Muscle layer of duodenum (tissue), 2 donors: ENCODE measurements around the gene CPNE5.

Experiments used
- H3K27ac ChIP-seq: one replicate; pipeline ENCODE4 v1.7.0; 2013; ENCODE audit warnings: mild to moderate bottlenecking, low read length
- H3K27me3 ChIP-seq: one replicate; pipeline ENCODE4 v1.7.0; 2013; ENCODE audit warnings: low read depth, mild to moderate bottlenecking, control low read depth, low read length
- H3K36me3 ChIP-seq, 2 donors: one replicate each; pipeline ENCODE4 v1.7.0; 2013; ENCODE audit warnings: low read length in 2 of 2, control low read depth in 1 of 2, mild to moderate bottlenecking in 1 of 2; ENCODE audit not compliant: insufficient read depth in 2 of 2, control insufficient read depth in 1 of 2
- H3K4me1 ChIP-seq, 2 donors: one replicate each; pipeline ENCODE4 v1.7.0; 2013; ENCODE audit warnings: low read length in 2 of 2, mild to moderate bottlenecking in 2 of 2, control low read depth in 1 of 2, moderate library complexity in 1 of 2; ENCODE audit not compliant: insufficient read depth in 2 of 2, control insufficient read depth in 1 of 2
- H3K4me3 ChIP-seq, 2 donors: one replicate each; pipeline ENCODE4 v1.7.0; 2013; ENCODE audit warnings: low read length in 2 of 2, low read depth in 1 of 2, mild to moderate bottlenecking in 1 of 2
- H3K9me3 ChIP-seq, 2 donors: one replicate each; pipeline ENCODE4 v1.7.0; 2013; ENCODE audit warnings: low read length in 2 of 2, control low read depth in 1 of 2, mild to moderate bottlenecking in 1 of 2; ENCODE audit not compliant: control insufficient read depth in 1 of 2
- donor health status: healthy.

The CPNE5 gene

DNA sequence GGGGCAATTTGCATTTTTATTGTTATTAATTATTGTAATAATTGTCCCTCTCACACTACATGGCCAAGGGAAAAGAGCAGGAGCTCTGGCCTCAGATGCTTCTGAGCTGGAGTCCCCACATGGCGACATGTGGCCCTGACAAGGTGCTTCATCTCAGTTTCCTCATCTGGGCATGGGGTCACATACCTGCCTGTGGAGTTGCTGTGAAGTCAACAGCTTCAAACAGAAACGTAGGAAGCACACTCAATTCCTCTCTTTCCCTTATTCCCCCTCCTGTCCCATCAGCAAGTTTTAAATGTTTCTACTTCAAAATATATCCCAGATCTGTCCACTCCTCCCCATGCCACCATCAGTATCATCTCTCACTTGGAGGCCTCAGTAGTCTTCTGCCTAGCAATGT is 8.7 kb downstream of the CPNE5 start:
- Histone ChIP-seq H3K27me3 (no peaks in the 10 kb centered on the region), H3K9me3 (no peaks in the 10 kb centered on the region), H3K27ac (peak overlapping the region; percentile 45), H3K4me1 (peaks cover 9 to 16% of the 10 kb centered on the region in 2 donors), H3K36me3 (no peaks in the 10 kb centered on the region), H3K4me3 (no peak overlapping the region)

DNA sequence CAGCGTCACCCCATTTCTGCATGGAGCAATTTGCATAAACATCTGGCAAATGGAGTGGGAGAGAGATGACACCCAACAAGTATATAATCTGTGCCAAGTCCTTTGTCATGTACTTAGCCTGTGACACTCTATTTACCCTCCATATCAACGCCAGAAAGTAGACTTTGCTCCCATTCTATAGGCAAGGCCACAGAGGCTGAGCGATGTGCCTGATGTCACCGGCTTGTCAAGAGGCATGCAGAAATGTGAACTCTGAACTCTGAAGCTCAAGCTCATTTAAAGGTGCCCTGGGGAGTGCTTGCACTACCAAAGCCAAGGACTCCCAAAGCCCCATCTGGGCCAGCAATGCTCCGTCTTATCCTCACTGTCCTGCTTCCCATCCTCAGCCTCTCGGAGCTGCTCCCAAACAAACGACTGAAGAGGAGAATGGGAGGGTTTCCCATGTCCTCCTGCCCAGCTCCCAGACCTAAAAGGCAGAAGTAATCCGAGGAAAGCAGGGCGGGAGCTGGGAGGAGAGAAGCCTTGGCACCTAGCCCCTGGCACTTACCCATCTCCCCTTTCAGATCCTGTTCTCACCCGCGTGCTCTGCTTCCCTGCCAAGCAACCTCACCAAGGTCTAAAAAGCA is 9.2 kb downstream of the CPNE5 start:
- peak overlapping the region; percentile 45 for H3K27ac ChIP-seq
- no peaks in the 10 kb centered on the region for H3K36me3 ChIP-seq
- H3K27me3 ChIP-seq, result no peaks in the 10 kb centered on the region
- H3K9me3 ChIP-seq, result no peaks in the 10 kb centered on the region
- no peak overlapping the region for H3K4me3 ChIP-seq
- H3K4me1 ChIP-seq, result peaks cover 9 to 16% of the 10 kb centered on the region in 2 donors

DNA sequence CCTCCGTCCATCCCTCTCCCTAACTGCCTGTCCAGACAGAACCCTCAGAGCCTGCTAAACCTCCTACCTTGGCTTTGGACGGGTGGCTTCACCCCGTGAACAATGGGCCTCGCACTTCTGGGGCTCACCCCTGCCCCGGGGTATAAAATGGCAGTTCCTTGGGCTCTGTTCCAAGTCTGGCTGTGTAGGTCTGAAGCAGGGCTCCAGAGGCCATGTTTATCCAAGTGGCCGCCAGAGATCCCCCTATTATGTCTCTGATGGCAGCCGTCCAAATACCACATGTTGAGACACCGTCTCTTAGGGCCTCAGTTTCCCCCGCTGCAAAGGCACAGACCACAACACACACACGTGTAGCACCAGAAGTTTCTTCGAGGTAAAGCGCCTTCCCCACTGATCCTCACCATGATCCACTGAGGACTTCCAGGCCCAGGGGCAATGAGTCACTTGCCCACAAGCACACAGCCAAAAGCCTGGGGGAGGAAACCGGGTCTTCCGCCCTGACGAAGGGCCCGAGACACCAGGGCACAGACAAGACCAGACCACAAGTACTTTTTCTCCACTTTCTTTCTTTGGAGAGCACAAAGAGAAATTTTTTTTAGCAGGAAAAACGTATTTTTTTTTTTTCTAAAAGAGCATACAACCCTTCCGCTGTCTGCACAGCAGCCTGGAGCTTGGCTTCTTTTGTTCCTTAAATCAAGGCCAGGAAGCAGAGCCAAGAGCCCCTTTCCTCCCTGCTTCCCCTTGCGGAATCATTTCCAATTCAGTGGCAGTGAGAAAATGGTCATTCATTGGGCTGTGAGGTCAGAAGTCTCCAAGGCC is 11.8 kb downstream of the CPNE5 start:
- Histone ChIP-seq H3K27ac (no peak overlapping the region), H3K27me3 (no peaks in the 10 kb centered on the region), H3K4me1 (peaks cover 9 to 16% of the 10 kb centered on the region in 2 donors), H3K36me3 (no peaks in the 10 kb centered on the region), H3K4me3 (no peak overlapping the region), H3K9me3 (no peaks in the 10 kb centered on the region)

DNA sequence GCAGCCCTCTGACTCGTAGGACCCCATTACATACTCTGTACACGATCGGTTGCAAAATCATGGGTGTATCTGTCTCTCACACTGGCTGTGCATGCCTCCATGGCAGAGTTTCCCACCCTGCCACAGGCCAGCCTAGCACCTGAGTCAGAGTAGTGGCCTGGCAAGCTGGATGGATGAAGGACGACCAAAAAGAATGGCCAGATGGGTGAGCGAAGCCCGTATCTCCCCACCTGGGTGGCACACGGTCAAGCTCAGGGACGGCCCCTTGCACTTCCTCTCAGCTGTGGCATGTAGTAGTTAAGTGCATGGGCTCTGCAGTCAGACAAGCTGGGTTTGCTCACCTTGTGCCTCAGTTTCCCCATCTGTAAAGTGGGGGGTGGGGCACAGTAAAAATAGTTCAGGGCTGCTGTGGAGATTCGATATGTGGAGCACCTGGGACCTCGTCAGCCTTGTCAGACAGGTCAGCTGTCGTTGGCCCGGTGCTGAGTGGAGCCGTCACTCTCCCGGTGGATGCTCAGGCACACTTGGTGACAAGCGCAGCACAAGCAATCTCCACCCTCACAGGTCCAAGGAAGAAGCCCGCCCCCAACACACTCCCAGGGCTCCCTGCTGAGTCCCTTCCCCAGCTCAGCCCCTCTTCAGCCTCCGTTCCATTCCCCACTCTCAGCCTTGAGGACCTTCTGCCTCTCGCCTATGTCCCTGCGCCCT is 12.6 kb downstream of the CPNE5 start:
- Histone ChIP-seq H3K4me3 (no peak overlapping the region), H3K27me3 (no peaks in the 10 kb centered on the region), H3K36me3 (no peaks in the 10 kb centered on the region), H3K4me1 (peaks cover 9 to 16% of the 10 kb centered on the region in 2 donors), H3K9me3 (no peaks in the 10 kb centered on the region), H3K27ac (no peak overlapping the region)

DNA sequence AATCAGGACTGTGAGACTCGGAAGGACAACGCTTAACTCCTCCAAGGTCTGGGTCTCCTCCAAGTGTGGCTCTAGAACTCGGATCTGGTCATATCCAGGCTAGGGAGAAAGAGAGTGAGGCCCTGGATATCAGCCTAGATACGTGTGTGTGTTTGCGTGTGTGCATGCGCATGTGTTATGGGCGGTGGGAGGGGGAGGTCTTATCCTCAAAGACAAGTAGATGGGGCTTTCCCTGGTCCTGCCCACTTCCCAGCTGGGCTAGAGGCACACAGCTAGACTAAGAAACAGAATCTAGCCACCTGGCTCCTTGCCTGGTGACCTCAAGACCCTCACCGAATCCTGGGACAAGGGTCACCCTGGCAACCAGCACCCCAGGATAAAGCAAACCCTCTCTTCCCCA is 13.2 kb downstream of the CPNE5 start:
- Histone ChIP-seq H3K27ac (no peak overlapping the region), H3K9me3 (no peaks in the 10 kb centered on the region), H3K4me3 (no peak overlapping the region), H3K4me1 (peaks cover 9 to 16% of the 10 kb centered on the region in 2 donors), H3K27me3 (no peaks in the 10 kb centered on the region), H3K36me3 (no peaks in the 10 kb centered on the region)

DNA sequence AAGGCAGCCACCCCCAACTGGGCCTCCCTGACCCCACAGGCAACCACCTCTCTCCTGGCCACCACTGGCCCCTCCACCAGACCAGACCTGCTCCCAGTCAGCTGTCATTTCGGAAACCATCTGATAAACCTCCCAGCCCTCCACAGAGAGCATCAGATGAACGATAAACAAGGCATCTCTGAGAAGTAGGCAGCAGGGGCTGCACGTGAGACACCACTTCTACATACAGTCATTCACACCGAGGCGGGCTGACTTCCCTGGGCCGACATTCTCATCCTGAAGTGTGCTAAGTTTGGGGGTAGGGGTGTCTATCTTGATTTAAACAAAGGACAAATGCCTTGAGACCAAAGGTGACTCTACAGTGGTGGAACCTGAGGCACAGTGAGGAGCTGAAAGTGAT is 13.8 kb downstream of the CPNE5 start:
- H3K4me3 ChIP-seq, result no peak overlapping the region
- H3K9me3 ChIP-seq, result no peaks in the 10 kb centered on the region
- H3K27ac ChIP-seq, result no peak overlapping the region
- H3K4me1 ChIP-seq, result peaks cover 7 to 14% of the 10 kb centered on the region in 2 donors
- H3K27me3 ChIP-seq, result no peaks in the 10 kb centered on the region
- no peaks in the 10 kb centered on the region for H3K36me3 ChIP-seq

DNA sequence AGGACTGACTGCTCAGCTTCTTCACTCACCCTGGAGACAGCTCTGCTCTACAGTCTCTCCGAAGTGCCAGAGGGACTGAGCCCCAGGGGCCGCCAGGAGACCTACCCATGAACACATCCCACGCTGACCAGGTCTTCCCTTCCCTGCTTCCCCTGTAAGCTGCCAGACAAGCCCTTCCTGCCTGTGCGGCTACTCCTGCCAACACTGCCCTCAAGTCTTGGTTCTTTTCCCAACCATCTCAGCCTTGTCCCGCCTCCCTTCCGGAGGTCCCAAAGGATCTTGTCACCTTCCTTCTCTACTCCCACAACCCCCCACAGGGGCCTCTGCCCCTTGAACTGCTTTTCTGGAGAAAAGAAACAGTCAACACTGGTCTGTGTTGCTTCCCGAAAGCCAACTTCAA is 15.0 kb downstream of the CPNE5 start:
- no peak overlapping the region for H3K27ac ChIP-seq
- no peaks in the 10 kb centered on the region for H3K36me3 ChIP-seq
- H3K4me1 ChIP-seq, result peaks cover 0 to 4% of the 10 kb centered on the region in 2 donors
- no peaks in the 10 kb centered on the region for H3K27me3 ChIP-seq
- H3K9me3 ChIP-seq, result no peaks in the 10 kb centered on the region
- no peak overlapping the region for H3K4me3 ChIP-seq

DNA sequence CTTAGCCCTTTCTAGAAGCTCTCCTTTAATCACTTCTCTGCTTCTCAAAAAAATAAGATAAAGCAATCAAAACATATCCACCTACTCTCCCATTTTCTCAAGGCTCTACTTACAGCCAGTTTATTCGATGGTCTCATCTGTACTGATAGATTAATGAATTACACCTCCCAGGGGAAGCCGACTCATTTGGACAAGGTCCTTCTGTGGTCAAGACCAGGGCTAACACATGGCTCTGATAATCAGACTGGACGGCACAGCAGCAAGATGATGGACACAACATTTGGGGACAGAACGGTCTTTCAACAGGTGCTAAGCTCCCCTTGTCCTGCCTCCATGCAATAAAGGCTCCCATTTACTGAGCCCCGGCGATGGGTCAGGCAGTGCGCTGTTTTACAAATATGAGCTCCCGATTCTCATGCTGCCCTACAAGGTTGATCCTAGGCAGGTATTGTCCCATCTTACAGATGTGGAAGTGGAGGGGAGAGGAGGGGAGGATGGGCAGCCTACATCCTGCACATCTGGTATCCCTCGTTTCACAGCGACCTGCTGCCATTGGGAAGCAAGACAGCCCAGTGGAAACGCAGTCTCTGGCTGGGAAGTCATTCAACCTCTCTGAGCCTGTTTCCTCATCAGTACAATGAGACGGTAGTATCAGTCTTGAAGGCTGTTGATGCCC is 15.7 kb downstream of the CPNE5 start:
- H3K36me3 ChIP-seq, result no peaks in the 10 kb centered on the region
- no peaks in the 10 kb centered on the region for H3K27me3 ChIP-seq
- no peak overlapping the region for H3K27ac ChIP-seq
- H3K9me3 ChIP-seq, result no peaks in the 10 kb centered on the region
- H3K4me3 ChIP-seq, result no peak overlapping the region
- peaks cover 0 to 4% of the 10 kb centered on the region in 2 donors for H3K4me1 ChIP-seq

DNA sequence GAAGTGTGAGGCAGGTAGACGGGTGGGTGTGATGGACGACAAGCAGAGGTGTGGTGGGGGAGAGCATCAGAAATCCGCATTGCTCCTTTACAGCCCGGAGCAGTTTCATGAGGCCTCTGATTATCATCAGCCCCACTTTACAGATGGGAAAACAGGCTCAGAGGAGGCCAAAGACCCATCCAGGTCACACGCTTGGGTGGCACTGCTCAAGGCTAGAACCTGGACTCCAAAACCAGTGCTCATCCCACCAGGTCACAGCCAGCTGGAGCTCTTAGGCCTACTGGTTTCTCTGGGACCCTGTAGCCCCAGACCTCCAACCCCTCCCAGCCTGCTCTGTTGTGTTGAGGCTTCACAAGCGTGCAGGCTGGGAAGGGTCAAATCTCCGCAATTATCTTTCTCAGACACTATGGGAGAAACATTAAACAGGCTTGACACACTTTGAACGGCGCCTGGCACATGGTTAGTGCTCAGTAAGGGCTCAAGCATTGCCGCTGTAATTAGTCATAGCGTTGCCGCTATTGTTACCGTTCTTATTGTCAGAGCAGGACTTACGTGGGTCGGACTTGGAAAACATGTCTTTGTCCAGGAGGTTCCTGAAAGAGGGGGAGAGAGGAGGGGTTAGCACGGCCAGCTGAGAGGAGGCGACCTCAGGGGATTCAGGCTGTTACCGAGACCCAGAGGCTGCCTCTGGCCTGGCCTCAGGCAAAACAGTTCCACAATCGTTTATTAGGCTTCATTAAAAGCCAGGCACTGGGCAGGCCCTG is 16.6 kb downstream of the CPNE5 start:
- H3K27me3 ChIP-seq, result no peaks in the 10 kb centered on the region
- H3K27ac ChIP-seq, result no peak overlapping the region
- H3K4me1 ChIP-seq, result peaks cover 0 to under 1% of the 10 kb centered on the region in 2 donors
- H3K4me3 ChIP-seq, result no peak overlapping the region
- H3K9me3 ChIP-seq, result no peaks in the 10 kb centered on the region
- no peaks in the 10 kb centered on the region for H3K36me3 ChIP-seq

DNA sequence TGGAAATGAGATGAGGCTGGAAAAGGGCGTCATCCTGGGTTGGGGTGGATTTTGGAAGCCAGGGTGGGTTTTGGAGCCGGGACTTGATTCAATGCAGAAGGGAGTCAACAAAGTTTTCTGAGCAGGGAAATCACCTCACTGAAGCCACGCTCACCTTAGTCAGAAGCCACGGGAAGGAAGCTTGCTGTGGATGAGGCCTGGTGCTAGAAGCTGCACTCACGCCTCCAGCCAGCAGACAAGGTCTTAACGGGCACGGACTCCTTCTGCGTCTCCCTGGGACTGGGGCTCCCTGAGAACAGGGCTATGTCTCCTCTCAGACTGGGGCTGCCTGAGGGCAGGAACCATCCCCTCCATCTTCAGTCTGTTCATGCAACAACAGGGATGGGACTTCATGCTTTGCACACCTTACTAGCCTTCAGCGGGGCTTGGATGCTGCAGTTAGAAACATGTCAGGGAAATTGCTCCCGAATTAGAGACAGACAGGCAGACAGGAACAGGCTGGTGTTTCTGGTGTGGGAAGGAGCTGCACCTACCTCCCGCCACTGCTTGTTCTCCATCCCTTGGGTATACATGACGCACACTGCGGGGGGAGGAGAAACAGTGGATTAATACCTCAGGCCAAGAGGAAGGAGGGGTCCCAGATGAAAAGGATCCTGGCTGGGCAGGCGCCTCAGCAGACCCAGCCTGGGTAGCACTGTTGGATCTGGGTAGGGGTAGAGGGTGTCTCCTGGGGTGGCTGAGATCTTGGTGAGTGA is 17.5 kb downstream of the CPNE5 start:
- Histone ChIP-seq H3K27ac (no peak overlapping the region), H3K9me3 (no peaks in the 10 kb centered on the region), H3K27me3 (no peaks in the 10 kb centered on the region), H3K36me3 (no peaks in the 10 kb centered on the region), H3K4me3 (no peak overlapping the region), H3K4me1 (no peaks in the 10 kb centered on the region)
